ENCODE measurements around the gene CELA3B. TPM values are rescaled to one million over a fixed set of nuclear protein-coding genes. Genes with fewer than 3 reads are reported as not detected.

The CELA3B gene
- total RNA-seq, 2 donors from 2014 or later = not detected

Small RNAs within 50 kb of the gene (small RNA-seq; reads per million reads assigned to genes)
- gene RN7SL186P (0 reads per million in 2 donors), gene RN7SL386P (0 reads per million in 2 donors), gene RNU6-1022P (0 reads per million in 2 donors), gene RNU6-776P (0 reads per million in 2 donors)

Other genes with a start within 250 kb of the CELA3B start
- gene USP48, start 193.9 kb upstream of the CELA3B start, total RNA-seq = 10 to 100 TPM; 36.2 to 47.5 TPM
- gene LDLRAD2, start 164.8 kb upstream of the CELA3B start, total RNA-seq = 1 to 10 TPM in 1 of 2 donors, under 1 TPM in 1; 0.32 to 1.6 TPM
- gene HSPG2, start 39.7 kb upstream of the CELA3B start, total RNA-seq = 100 to 1,000 TPM; 135 to 257 TPM
- not detected for gene CELA3A, start 24.6 kb downstream of the CELA3B start, total RNA-seq
- 100 to 1,000 TPM; 164 to 182 TPM for gene CDC42, start 75.7 kb downstream of the CELA3B start, total RNA-seq
- 1 to 10 TPM; 3.0 to 3.4 TPM for gene WNT4, start 166.1 kb downstream of the CELA3B start, total RNA-seq

All from prostate gland (tissue), 2 donors.